Nucleus accumbens (tissue), 56 donors: Measurements from ENCODE around the gene ASS1.

Experiments
- DNase-seq, 56 donors: peaks; one replicate each; lab custom pipeline; 2025; lab: John Stamatoyannopoulos, UW

Gene ASS1

DNA sequence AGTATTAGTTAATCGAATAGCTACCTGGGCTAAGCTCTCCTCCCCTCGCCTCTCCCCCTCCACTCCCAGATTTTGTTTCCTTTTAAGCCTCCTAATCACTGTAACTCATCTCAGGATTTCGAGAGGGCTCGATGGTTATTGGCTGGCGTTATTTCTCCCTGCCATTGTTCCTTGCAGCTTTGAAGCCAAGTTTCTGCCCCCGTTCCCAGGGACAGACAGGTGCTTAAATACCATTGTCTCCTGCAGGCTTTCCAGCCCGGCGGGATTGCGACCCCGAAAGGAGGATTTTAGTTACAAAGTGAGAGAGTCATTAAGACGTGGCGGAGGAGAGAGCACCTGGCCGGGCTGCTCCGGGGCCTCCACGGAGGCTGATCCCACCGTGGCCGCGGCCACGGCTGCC is 46.2 kb downstream of the ASS1 start:
- DNase-seq: no peak

DNA sequence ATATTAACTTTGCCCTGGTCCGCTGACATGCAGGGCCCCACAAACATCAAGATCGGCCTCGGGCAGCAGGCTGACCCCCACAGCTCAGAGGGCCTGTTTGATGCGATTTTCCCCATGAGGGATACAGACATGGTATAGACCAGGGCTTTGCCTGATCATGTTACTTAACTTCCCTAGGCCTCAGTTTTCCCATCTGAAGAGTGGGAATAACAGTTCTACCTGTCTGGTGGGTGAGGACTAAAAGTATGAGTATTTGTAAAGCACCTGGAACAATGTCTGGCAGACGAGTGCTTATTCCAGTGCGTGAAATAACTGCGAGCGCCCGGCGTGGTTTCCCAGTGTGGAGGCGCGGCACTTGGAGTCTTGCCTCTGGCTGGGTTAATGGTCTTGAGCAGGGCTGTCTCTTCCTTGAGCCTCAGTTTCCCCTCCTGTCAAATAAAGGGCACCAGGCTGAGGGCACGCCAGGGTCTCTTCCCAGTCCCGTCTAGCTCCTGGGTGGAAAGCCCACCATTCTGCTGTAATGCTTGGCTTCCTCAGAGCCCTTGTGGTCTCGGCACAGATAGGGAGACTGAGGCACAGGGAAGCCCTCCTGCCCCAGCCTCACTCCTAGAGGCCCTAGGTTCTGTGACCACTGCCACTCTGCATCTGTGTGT is 47.2 kb downstream of the ASS1 start:
- no peak for DNase-seq

DNA sequence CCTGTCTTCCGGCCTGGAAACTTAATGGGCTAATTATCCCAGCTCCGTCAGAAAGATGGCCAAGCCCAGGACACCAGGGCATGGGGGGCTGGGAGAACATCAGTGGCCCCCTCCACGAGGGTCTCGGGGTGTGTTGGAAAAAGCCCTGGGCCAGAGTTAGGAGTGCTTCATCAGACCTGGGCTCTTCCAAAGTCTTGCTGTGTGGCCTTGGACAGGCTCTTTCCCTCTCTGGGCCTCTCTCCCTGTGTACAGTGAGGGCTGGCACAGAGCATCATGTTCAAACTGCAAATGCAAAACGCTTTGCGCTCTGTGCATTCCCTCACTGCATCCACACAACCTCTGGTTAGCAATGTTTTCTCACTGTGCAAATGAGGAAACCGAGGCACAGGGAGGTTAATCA is 48.3 kb downstream of the ASS1 start:
- no peak for DNase-seq

DNA sequence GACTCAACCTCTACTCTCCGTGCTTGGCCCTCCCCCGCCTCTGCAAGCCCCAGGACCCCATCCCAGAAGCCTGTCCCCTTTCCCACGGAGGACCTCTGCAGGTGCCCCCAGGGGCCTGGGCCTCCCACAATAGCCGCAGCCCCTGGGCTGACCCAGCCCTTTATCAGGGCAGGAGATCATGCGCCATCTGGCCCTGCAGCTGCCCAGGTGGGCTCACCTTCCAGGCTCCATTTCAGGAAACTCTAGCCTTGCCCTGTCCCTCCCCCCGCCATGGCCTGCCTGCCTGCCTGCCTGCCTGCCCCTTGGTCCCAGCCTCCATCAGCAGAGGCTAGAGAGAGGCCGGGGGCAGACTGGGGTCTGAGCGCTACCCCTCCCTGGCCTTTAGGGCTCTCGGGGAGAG is 48.7 kb downstream of the ASS1 start:
- DNase-seq: no peak

DNA sequence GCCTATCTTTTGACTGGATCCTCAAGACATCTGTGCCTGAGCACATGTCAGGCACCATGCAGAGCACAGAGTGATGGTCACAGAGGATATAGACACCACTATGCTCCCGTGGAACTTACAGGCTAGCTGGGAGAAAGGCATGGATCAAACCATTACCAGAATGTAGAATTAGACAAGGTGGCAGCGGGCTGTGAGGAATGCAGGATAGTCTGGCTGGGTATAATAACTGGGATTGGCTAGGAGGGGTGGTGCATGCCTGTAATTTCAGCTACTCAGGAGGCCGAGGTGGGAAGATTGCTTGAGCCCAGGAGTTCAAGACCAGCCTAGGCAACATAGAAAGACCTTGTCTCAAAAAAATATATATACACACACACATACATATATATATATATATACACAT is 50.3 kb downstream of the ASS1 start:
- no peak for DNase-seq

DNA sequence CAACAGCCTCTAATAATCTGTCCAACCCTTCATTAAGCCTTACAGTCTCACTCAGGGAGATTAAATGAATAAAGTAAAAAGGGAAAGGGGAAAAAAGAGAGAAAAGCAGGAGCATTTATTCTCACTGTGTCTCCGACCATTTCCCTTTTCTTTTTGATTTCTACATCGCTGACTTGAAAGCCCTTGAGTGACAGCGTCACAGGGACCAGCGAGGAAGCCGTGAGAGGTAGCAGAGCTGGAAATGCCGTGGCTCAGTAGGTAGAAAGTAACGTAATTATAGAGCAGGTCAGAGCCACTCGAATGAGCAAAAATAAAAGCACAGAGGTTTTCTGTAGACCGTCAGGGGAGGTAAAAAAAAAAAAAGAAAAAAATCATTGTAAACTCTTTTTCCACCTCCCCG is 52.4 kb downstream of the ASS1 start:
- DNase-seq: no peak

DNA sequence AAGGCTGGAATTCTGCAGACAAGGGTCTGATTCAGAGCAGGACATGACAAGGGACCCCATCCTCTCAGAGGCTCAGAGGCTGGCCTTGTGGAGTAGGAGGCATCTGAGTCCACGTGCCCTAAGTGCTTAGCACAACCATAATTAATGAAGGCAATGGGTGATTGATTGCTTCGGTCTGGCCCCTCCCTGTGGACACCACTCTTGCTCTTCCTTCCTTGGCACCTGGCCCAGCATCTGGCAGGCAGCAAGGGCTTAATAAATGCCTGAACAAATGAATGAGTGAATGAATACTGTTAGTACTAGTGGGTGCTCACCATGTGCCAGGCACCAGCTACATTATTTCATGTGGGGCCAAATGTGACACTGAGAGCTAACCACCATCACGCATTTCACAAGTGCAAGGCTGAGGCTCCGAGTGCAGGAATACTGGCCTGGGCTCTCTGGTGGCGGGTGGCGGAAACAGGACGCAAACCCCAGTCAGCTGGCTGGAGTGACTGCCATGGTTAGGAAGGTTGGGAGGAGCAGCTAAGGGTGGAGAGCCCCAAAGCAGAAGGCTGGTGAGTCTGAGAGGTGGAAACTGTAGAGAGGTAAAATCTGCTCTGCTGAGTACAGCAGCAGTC is 53.6 kb downstream of the ASS1 start:
- DNase-seq: no peak

DNA sequence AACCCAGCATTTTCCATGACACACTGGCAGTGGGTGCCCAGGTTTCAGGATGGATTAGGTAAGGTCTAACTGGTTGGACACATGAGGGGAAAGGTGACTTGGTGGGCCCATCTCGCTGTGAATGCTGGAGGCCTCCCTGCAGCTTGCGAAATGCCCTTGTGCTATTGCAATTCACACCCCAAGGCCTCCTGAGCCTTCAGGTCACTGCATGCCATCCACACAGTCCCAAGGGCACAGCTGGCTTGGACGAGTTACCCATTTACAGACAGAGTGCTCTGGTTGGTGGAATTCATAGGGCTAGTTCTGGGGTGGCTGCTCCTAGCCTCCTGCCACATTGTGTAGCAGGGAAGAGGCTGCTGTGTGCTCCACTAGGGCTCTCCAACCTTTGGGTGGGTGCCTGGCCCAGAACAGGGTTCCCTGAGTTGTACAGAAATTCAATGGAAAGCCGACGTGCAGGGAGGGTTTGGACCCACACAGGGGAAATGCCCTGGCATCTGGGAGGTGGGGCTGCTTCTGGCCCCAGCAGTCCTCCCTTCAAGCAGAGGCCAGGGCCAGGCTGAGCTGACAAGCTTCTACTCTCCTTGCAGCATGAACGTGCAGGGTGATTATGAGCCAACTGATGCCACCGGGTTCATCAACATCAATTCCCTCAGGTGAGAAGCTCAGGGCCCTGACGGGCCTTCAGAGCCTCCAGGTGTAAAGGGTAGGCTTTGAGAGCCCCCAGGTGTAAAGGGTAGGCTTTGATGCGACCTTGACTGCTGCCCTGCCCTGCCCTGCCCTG is 54.3 kb downstream of the ASS1 start:
- DNase-seq: no peak

DNA sequence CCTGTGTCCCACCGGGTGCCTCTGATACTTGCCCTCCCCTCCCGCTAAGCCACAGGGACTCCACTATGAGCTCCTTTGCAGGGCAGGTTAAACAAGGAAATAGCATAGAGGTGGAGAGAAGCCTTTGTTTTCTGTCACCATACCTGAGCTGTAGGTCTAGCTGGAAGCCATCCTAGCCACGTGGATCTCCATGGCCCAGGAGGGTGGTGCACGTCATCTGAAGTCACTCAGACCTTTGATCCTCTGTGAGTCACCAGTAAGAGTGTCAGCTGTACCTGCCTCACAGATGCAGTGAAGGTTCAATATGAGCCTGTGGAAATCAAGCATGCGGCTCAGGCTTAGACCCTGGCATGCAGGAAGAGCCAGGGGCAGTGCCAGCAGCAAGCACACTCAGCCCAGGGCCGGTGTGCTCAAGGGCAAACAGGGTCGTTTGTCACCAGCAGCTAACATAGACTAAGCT is 55.1 kb downstream of the ASS1 start:
- DNase-seq: no peak

DNA sequence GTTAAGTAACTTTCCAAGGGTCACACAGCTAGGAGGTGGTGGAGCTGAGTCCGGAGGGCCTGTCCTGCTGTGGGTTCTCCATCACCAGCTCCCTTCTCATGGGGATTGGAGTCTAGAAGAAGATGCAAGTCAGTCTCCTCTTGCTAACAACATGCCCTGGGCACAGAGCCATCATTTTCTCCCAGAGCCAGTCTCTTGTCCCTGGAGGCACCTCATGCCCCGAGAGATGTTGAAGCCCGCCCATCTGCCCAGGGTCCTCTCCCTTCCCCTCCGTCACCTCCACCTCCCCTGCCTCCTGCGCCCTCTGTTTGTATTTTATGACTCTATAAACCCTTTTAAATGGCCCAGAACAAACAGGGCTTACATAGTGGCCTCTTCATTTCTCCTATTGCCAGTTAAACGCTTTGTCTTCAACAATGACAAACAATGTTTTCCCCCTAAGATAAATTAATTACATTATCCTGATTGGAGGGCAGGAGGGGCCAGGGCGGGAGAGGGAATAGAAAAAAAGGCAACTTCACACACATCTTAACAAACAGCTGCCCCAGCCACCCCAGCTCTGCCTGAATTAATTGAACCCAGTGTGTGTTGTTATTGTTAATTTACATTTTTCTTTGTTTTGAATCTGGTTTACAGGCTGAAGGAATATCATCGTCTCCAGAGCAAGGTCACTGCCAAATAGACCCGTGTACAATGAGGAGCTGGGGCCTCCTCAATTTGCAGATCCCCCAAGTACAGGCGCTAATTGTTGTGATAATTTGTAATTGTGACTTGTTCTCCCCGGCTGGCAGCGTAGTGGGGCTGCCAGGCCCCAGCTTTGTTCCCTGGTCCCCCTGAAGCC is 55.8 kb downstream of the ASS1 start:
- no peak for DNase-seq

DNA sequence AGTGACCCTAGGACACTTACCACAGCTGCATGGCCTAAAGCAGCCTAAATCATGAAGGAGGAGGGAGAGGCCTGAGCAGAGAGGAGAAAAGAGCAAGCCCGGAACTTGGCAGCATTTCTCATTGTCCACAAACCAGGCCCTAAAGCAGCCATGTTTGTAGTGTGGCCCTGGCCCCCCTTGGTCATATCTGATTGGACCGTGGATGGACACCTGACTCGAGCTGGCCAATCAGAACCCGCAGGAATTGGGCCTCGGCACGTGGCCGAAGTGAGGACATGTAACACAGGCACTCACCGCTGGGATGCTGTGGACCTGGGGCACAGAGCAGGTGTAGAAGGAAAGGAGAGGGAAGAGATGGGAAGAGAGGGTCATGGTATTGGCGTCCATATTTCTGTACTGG is 56.9 kb downstream of the ASS1 start:
- DNase-seq: no peak

DNA sequence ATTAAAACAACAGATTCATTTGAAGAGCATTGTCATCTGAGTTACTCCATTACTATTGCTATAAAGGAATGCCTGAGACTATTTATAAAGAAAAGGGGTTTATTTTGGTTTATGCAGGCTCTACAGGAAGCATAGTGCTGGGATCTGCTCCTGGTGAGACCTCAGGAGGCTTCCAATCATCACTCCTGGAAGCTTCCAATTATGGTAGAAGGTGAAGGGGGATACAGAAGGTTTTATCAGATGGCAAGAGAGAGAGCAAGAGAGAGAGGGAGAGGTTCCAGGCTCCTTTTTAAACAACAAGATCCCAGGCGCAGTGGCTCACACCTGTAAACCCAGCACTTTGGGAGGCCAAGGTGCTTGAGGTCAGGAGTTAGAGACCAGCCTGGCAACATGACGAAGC is 63.5 kb downstream of the ASS1 start:
- DNase-seq: no peak

DNA sequence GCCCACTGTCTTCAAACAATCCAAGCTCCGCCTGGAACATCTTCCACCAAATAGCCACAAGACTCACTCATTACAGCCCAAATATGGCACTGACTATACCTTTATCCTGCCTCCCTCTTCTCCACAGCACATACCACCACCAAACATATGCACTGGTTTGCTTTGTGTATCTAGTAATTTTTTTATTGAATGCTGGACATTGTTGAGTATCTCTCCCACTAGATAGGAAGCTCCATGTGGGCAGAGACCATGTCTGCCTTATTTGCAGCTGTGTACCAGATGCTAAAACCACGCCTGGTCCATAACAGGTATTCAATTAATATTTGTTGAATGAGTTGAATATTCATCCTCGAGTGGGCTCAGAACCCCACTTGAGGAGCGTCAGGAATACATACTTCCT is 67.4 kb downstream of the ASS1 start:
- DNase-seq: no peak

DNA sequence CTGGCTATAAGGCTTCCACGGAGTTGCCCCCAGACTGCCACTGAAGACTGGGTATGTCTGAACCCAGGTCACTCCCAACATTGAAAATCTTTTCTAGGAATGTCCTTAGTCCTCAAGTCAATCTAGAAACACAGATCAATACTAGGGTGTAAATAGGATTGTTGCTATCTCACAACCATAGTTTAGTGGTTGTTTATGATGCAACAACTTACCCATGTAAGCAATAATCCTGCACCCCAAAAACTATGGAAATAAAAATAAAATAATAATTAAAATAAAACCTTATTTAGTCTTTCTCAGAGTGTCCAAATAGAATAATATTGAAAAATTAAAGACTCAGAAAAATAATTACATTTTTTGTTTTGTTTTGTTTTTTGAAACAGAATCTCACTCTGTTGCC is 68.3 kb downstream of the ASS1 start:
- no peak for DNase-seq

DNA sequence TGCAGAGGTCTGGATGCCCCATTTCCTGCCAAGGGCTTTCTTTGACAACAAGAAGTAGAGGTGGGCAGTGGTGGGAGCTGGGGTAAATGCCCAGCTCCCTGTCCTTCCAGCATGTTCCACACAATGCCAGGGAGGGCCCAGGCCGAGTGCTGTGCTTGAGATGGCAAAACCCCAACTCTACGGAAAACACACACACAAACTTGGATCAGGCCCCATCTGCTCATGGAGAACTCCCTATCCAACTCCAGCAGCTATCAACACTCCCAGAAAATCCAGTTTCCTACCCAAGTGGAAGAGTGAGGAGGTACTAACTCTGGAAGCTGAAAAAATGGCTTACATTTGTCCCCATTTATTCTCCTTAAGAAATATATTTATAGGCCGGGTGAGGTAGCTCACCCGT is 73.5 kb downstream of the ASS1 start:
- no peak for DNase-seq

DNA sequence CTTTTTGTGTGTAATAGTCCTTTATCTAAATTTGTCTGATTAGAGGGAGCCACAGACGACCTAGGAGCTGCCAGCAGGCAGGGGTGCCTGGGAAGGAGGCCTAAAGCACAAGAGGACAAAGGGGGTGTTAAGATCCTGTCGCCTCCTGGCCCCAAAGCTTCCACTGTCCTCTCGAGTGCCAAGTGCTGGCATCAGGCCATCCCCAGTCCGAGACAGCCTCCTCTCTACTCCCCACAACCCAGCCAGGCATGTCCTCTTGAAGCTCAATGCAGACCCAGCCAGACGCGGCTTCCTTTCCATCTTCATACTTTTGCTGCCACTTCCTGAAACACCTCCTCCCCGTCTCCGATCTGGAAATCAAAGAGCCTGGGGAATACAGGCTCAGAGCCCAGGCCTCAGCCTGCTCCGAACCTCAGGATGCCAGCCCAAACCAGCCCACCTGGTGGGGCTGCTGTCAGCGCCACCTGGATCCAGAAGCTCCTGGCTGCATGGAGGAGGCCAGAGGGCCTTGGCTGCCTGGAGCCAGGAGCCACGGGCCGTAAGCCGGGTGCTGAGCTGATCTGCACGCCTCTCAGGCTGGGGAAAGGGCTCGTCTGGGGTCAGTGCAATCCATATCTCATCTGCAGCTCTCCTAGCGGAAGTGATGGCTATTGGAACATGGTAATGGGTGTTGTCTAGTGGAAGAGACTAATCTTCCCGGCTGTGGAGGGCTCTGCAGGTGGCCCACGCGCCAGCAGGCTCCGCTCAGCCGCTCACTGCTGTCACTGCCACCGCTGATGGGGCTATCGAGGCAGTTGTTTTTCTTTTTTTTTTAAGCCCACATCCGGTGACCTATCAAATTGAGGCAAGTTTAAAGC is 74.4 kb downstream of the ASS1 start:
- peak in 2 of 56 donors; percentile 7 to 13 for DNase-seq

DNA sequence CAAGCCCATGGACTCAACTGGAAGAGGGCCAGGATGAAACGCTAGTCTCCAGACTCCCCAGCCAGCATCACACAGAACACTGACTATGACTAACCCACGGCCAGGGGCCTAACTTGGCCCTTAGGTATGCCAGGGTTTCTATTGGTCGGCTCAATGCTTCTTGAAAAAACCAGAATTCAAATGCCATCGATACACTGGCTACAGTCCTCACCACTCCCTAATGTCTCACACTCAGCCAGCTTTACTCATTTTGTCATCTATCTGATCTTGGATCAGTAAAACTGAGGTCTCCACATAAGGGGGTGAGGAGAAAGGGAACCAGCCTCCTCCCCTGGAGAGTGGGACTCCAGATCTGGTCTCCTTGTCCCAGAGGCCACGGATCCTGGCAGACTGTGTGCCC is 75.2 kb downstream of the ASS1 start:
- DNase-seq: no peak

DNA sequence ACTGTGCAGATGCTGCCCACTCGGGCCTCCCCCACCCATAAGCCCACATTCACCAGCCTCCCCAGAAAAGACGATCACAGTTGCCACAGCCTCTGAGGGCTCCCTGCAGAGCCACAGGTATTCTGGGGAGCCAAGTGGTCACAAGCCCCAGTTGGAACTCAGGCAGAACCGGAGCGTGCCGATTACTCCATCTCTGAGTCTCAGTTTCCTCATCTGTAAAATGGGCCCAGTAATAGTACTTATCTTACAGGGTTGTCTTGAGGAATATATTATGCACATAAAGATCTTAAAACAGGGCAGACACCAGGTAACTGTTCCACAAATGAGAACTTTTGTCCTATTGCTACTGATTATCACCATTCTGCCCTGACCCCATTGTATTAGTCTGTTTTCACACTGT is 77.0 kb downstream of the ASS1 start:
- no peak for DNase-seq

DNA sequence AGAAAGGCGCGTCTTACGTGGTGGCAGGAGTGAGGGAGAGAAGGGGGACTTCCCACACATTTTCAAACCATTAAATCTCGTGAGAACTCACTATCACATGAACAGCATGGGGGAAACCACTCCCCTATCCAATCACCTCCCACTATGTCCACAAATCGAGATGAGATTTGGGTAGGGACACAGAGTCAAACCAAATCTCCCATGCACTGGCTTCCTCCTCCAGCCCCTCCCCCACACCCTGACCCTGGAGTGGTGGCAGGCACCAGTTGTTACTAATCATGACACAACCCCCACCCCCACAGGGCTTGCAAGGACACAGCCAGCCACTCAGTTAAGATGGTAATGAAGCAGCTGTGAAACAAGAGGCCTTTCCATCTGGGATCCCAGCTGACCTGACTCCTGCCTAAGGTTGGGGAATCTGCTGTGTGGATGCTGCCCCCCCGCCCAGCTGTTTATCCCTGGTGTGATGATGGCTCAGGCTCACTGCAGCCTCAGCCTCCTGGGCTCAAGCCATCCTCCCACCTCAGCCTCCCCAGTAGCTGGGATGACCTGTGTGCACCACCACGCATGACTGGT is 77.6 kb downstream of the ASS1 start:
- DNase-seq: no peak

DNA sequence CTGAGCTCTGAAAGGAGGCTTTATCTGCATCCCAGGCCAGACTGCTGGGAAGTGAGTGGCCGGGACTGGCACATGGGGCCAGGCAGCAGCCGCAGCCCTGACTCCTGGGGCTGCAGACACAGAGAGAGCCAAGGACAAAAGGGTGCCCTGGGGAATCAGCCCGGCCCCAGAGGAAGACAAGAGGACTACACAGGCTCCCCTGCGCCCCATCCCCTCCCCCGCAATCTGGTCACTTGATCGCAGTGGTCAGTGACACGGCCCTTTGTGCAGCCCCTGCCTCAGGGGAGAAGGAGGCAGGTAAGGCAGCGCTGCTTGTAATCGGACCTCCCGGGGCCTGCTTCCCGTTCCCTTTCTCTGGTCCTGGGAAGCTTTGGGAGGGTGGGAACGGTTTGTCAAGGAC is 79.2 kb downstream of the ASS1 start:
- DNase-seq: no peak
